Measurements from ENCODE around the gene GRM3.

GRM3 gene

DNA sequence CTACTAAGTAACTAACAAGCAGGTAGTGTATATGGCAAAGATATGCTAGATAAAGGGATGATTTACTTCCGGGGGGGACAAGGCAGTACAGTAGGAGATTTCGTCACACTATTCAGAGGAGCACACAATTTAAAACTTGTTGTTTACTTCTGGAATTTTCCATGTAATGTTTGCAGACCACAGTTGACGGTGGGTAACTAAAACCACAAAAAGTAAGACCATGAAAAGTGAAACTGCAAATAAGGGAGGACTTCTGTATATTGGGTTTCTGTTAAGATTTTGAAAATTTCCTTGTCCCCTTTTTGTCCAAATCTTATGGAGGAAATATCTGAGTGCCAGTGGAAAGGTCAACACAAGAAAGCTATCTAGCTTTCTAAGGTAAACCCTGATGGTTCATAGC is 245.8 kb downstream of the GRM3 start:
- Histone ChIP-seq H3K4me1 (no peaks in the 10 kb centered on the region), H3K9ac (no peak overlapping the region), H3K4me2 (ENCODE audit: low read length) (no peak overlapping the region), H2AFZ (no peak overlapping the region), H3K4me3 (ENCODE audit: low read depth, low read length) (no peak overlapping the region), H3K79me2 (no peaks in the 10 kb centered on the region), H3K9me3 (ENCODE audit: control insufficient read depth, low read length) (no peaks in the 10 kb centered on the region), H3K27ac (no peak overlapping the region), H3K36me3 (ENCODE audit: control insufficient read depth, insufficient read depth, low read length) (no peaks in the 10 kb centered on the region), H3K27me3 (ENCODE audit: control insufficient read depth, insufficient read depth, low read length) (no peaks in the 10 kb centered on the region)
- TF ChIP-seq, protein P1, sequence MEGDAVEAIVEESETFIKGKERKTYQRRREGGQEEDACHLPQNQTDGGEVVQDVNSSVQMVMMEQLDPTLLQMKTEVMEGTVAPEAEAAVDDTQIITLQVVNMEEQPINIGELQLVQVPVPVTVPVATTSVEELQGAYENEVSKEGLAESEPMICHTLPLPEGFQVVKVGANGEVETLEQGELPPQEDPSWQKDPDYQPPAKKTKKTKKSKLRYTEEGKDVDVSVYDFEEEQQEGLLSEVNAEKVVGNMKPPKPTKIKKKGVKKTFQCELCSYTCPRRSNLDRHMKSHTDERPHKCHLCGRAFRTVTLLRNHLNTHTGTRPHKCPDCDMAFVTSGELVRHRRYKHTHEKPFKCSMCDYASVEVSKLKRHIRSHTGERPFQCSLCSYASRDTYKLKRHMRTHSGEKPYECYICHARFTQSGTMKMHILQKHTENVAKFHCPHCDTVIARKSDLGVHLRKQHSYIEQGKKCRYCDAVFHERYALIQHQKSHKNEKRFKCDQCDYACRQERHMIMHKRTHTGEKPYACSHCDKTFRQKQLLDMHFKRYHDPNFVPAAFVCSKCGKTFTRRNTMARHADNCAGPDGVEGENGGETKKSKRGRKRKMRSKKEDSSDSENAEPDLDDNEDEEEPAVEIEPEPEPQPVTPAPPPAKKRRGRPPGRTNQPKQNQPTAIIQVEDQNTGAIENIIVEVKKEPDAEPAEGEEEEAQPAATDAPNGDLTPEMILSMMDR (IDR thresholded peaks at IDR 0.05): no peak

DNA sequence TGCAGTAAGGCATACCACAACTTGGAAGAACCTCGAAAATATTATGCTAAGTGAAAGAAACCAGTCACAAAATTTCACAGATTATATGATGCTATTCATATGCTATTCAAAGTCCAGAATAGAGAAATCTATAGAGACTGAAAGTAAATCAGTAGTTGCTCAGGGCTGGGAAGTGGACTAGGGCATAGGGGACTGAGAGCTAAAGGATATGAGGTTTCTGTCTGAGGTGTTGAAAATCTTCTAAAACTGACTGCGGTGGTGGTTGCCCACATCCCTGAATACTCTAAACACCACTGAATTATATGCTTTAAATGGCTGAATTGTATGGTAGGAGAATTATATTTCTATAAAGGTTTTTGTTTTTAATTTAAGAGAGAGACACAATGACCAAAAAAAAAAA is 254.5 kb downstream of the GRM3 start:
- H3K9me3 ChIP-seq (ENCODE audit: control insufficient read depth, low read length): no peaks in the 10 kb centered on the region
- TF ChIP-seq, protein P1 (IDR thresholded peaks at IDR 0.05): no peak
- H3K4me1 ChIP-seq: no peaks in the 10 kb centered on the region
- no peak overlapping the region for H3K4me2 ChIP-seq (ENCODE audit: low read length)
- no peak overlapping the region for H3K9ac ChIP-seq
- no peaks in the 10 kb centered on the region for H3K79me2 ChIP-seq
- no peaks in the 10 kb centered on the region for H3K27me3 ChIP-seq (ENCODE audit: control insufficient read depth, insufficient read depth, low read length)
- no peak overlapping the region for H3K27ac ChIP-seq
- H3K36me3 ChIP-seq (ENCODE audit: control insufficient read depth, insufficient read depth, low read length): no peaks in the 10 kb centered on the region
- H3K4me3 ChIP-seq (ENCODE audit: low read depth, low read length): no peak overlapping the region
- no peak overlapping the region for H2AFZ ChIP-seq

DNA sequence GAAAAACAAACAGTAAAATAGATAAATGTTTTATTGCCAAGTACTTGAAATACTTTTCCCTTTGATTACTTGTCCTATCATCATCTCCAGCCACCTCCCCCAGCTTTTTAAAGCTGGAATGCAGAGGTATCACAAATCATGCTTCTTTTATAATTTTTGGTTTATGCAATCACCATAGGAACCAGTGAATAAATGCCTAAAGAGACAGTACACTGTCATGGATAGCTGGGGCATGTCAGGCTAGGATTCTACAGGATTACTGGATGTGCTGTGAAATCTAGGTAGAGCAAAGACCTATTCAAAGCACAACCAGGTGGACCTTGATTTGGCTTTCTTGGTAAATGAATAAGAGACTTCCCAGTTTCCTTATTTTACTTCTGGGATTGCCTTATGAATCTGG is 257.2 kb downstream of the GRM3 start:
- TF ChIP-seq, protein P1 (IDR thresholded peaks at IDR 0.05): no peak

DNA sequence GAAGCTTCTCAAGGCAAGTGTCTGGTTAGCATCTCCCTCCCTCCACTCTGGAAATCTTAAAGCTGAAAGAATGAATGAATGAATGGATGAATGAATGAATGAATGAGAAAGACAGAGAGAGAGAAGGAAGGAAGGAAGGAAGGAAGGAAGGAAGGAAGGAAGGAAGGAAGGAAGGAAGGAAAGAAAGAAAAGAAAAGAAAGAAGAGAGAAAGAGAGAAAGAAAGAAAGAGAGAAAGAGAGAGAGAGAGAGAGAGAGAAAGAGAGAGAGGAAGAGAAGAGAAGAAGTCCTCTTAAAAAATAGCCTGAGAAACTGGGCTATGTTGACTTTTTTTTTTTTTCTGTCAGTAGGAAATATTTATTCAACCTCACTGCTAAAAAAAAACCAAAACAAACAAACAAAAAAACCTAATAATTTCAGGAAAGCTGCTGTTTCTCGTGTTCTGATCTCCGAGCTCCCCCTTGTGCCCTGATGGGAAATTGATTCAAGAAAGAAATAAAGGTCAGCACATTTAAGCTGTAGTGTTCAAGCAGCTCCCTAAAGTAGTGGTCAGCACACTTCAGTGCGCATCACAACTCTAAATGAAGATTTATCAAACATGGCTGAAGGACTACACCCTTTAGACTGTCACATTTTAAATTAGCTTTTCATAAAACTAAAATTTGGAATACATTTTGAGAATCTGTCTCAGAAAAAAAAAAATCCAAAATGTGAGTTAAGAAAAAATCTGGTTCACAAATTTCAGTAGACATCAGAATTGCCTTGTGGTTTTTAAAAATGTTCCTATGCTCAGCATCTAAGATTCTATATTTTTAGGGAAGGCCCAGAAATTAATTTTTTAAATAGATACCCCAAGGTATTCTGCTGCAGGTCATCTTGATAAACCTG is 261.5 kb downstream of the GRM3 start:
- Histone ChIP-seq H3K4me3 (ENCODE audit: low read depth, low read length) (no peak overlapping the region), H3K36me3 (ENCODE audit: control insufficient read depth, insufficient read depth, low read length) (no peaks in the 10 kb centered on the region), H3K27ac (no peak overlapping the region), H3K4me1 (no peaks in the 10 kb centered on the region), H3K9me3 (ENCODE audit: control insufficient read depth, low read length) (no peaks in the 10 kb centered on the region), H3K9ac (no peak overlapping the region), H3K79me2 (no peaks in the 10 kb centered on the region), H2AFZ (no peak overlapping the region), H3K4me2 (ENCODE audit: low read length) (no peak overlapping the region), H3K27me3 (ENCODE audit: control insufficient read depth, insufficient read depth, low read length) (no peaks in the 10 kb centered on the region)
- TF ChIP-seq, protein P1 (IDR thresholded peaks at IDR 0.05): peak; percentile 49

More for the DNA sequence above, 257.2 kb downstream of the GRM3 start:
- no peaks in the 10 kb centered on the region for H3K4me1 ChIP-seq
- H3K4me2 ChIP-seq (ENCODE audit: low read length): no peak overlapping the region
- no peaks in the 10 kb centered on the region for H3K27me3 ChIP-seq (ENCODE audit: control insufficient read depth, insufficient read depth, low read length)
- H3K9me3 ChIP-seq (ENCODE audit: control insufficient read depth, low read length): no peaks in the 10 kb centered on the region
- H3K79me2 ChIP-seq: no peaks in the 10 kb centered on the region
- no peak overlapping the region for H3K4me3 ChIP-seq (ENCODE audit: low read depth, low read length)
- H3K36me3 ChIP-seq (ENCODE audit: control insufficient read depth, insufficient read depth, low read length): no peaks in the 10 kb centered on the region
- H2AFZ ChIP-seq: no peak overlapping the region
- no peak overlapping the region for H3K27ac ChIP-seq
- no peak overlapping the region for H3K9ac ChIP-seq

DNA sequence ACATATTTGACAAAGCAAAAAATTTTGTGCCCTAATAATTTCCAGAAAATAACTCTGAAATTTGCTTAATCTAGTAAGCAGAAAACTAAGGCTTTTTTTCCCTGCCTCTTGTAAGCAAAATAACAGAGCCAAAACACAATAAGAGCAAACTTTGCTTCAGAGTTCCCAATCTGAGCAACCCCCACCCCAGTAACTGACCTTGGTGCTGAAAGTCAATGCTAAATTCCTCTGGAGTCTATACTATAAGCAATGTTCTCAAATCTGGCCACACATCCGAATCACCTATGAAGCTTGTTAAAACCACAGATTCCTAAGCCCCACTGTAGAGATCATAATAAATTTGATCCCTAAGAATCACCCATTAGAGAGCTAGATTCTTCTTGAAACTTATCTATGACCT is 265.2 kb downstream of the GRM3 start:
- Histone ChIP-seq H3K9me3 (ENCODE audit: control insufficient read depth, low read length) (no peaks in the 10 kb centered on the region), H3K4me1 (no peaks in the 10 kb centered on the region), H3K27ac (no peak overlapping the region), H3K4me3 (ENCODE audit: low read depth, low read length) (no peak overlapping the region), H3K9ac (no peak overlapping the region), H3K79me2 (no peaks in the 10 kb centered on the region), H3K27me3 (ENCODE audit: control insufficient read depth, insufficient read depth, low read length) (no peaks in the 10 kb centered on the region), H3K4me2 (ENCODE audit: low read length) (no peak overlapping the region), H2AFZ (no peak overlapping the region), H3K36me3 (ENCODE audit: control insufficient read depth, insufficient read depth, low read length) (no peaks in the 10 kb centered on the region)
- TF ChIP-seq, protein P1 (IDR thresholded peaks at IDR 0.05): no peak
